Natural killer cell (primary cell): ENCODE data around the gene UBA6. TPM values are rescaled to one million over a fixed set of nuclear protein-coding genes. Genes with fewer than 3 reads are reported as not detected.

Source experiments
- total RNA-seq, 4 donors: library from RNA; stranded (reverse); fragments of 120-200 nt in 1 of 4; gene quantifications; one replicate each; pipeline versions ENCODE4 v1.2.3 to v1.2.4, GENCODE V29; 2013 to 2022

The UBA6 gene
- total RNA-seq, 3 donors from 2014 or later (not counting 1 experiment from before 2014, with no cell fraction given): 54.3 to 77.7 (median 55.3) TPM

Other genes with a start within 250 kb of the UBA6 start
- 10 to 100 TPM; 78.6 to 93.6 (median 91.1) TPM for gene CENPC, start 155.7 kb downstream of the UBA6 start, total RNA-seq
- 10 to 100 TPM; 11.3 to 11.4 (median 11.4) TPM for gene STAP1, start 142.4 kb downstream of the UBA6 start, total RNA-seq
- gene GNRHR, start 53.2 kb upstream of the UBA6 start, total RNA-seq: not detected
- gene TMPRSS11D, start 182.8 kb upstream of the UBA6 start, total RNA-seq: not detected